GM12891 (cell line): ENCODE data around the gene RETN.
A peak's percentile ranks its signal among the peaks of the same experiment; 100 is the strongest.

Experiments
- DNase-seq: peaks from one replicate; pipeline ENCODE4 v3.0.0; 2011; ENCODE audit warnings: low spot score; ENCODE audit not compliant: insufficient read length
- FAIRE-seq: peaks from 2 replicates; lab custom pipeline; 2011; peaks lifted over from hg19 to GRCh38; lab: Jason Lieb, UNC
- PAX5 ChIP-seq: IDR thresholded peaks from 2 replicates; pipeline ENCODE4 v1.6.1; 2011; ENCODE audit warnings: low read length, moderate library complexity, mild to moderate bottlenecking; ENCODE audit not compliant: insufficient read depth, severe bottlenecking
- POLR2A ChIP-seq: IDR thresholded peaks from 2 replicates; pipeline ENCODE4 v1.6.1; 2011; ENCODE audit warnings: low read depth, low read length, control low read depth
- POLR2AphosphoS5 ChIP-seq: IDR thresholded peaks from 2 replicates; pipeline ENCODE4 v1.6.1; 2011; ENCODE audit warnings: low read depth, low read length, control low read depth
- POU2F2 ChIP-seq: IDR thresholded peaks from 2 replicates; pipeline ENCODE4 v1.6.1; 2011; ENCODE audit warnings: low read depth, mild to moderate bottlenecking, control low read depth, low read length, moderate library complexity
- SPI1 ChIP-seq: IDR thresholded peaks from 2 replicates; pipeline ENCODE4 v1.6.1; 2011; ENCODE audit warnings: low read depth, low read length, control low read depth
- TAF1 ChIP-seq: IDR thresholded peaks from 2 replicates; pipeline ENCODE4 v1.6.1; 2011; ENCODE audit warnings: low read depth, low read length, control low read depth

RETN gene

GRCh38 chr19:7681340-7682174 is 12.7 kb downstream of the RETN start:
- TF ChIP-seq POLR2AphosphoS5: no peak
- TF ChIP-seq TAF1: peak; percentile 50; the same call in 1 of the 2 replicates
- TF ChIP-seq POU2F2: peak; percentile 71; the same call in 1 of the 2 replicates
- DNase-seq: peak; percentile 80
- peak; percentile 95 for FAIRE-seq

GRCh38 chr19:7682175-7682855 is 13.5 kb downstream of the RETN start:
- DNase-seq (no peak), FAIRE-seq (no peak)
- no peak for TF ChIP-seq SPI1
- peak; percentile 15; the same call in 1 of the 2 replicates for TF ChIP-seq POLR2A

- TF ChIP-seq TAF1: no peak
- peak; percentile 21; the same call in 1 of the 2 replicates for TF ChIP-seq POLR2A
- 0 out of 2 replicates have a peak, but pooled peaks have one; percentile 15 for TF ChIP-seq POU2F2
- no peak for TF ChIP-seq PAX5
- no peak for TF ChIP-seq SPI1
- TF ChIP-seq POLR2AphosphoS5: no peak
- no peak for DNase-seq
- FAIRE-seq: peak; percentile 26
Observed at GRCh38 chr19:7685546-7686445, 16.9 kb downstream of the RETN start.

- FAIRE-seq (no peak), DNase-seq (no peak)
- TF ChIP-seq SPI1 (no peak), POU2F2 (peak; percentile 64; the same call in 1 of the 2 replicates), POLR2A (peak; percentile 80), POLR2AphosphoS5 (peak; percentile 90), TAF1 (0 out of 2 replicates have a peak, but pooled peaks have one; percentile 13), PAX5 (no peak)
Observed at GRCh38 chr19:7687177-7687576, 18.3 kb downstream of the RETN start.

GRCh38 chr19:7689165-7689564 is 20.3 kb downstream of the RETN start:
- FAIRE-seq (no peak), DNase-seq (no peak)
- TF ChIP-seq TAF1 (no peak), POLR2A (no peak), SPI1 (no peak), POU2F2 (no peak), PAX5 (no peak), POLR2AphosphoS5 (no peak)

- FAIRE-seq: peak; percentile 84
- no peak for DNase-seq
- TF ChIP-seq SPI1 (no peak), TAF1 (no peak), PAX5 (no peak), POU2F2 (no peak), POLR2A (no peak), POLR2AphosphoS5 (no peak)
Observed at GRCh38 chr19:7690779-7691258, 22.0 kb downstream of the RETN start.

- no peak for FAIRE-seq
- no peak for TF ChIP-seq TAF1
- TF ChIP-seq POU2F2: no peak
- TF ChIP-seq POLR2AphosphoS5: no peak
- no peak for TF ChIP-seq PAX5
- no peak for TF ChIP-seq SPI1
- no peak for TF ChIP-seq POLR2A
- DNase-seq: no peak
Observed at GRCh38 chr19:7691497-7691896, 22.6 kb downstream of the RETN start.

GRCh38 chr19:7692417-7693088 is 23.7 kb downstream of the RETN start:
- no peak for TF ChIP-seq POLR2A
- peak; percentile 63; the same call in 1 of the 2 replicates for TF ChIP-seq POLR2AphosphoS5
- FAIRE-seq (peak; percentile 89), DNase-seq (no peak)

- DNase-seq (no peak), FAIRE-seq (no peak)
- no peak for TF ChIP-seq SPI1
- TF ChIP-seq POLR2AphosphoS5: no peak
- TF ChIP-seq POU2F2: no peak
- TF ChIP-seq PAX5: no peak
- TF ChIP-seq POLR2A: no peak
- TF ChIP-seq TAF1: no peak
Observed at GRCh38 chr19:7694499-7694898, 25.6 kb downstream of the RETN start.
